HepG2 (cell line): ENCODE data around the gene PADI4. TPM values are rescaled to one million over a fixed set of nuclear protein-coding genes. Genes with fewer than 3 reads are reported as not detected.

Experiments used
- ATAC-seq: fragments of 200-7000 bp; cut with Tn5 transposase; 3 replicates; pipeline ENCODE4 v1.9.1; 2020; ENCODE audit warnings: mild to moderate bottlenecking, moderate library complexity
- BruUV-seq: library from RNA; stranded (reverse); fragments of 400-500 nt; replicated peaks from 2 replicates; lab custom pipeline; 2021; lab: Mats Ljungman, UMichigan
- CTCF ChIA-PET: fragments of 300-600 bp; formaldehyde crosslinking; extraction: SDS; loops from one replicate; lab custom pipeline; 2021; ENCODE audit warnings: low total read pairs, inconsistent platforms, low intra/inter-chr PET ratio; lab: Yijun Ruan, JAX
- POLR2A ChIA-PET: fragments of 350-600 bp; sonication (Branson Sonifier 250); formaldehyde crosslinking; loops from one replicate; lab custom pipeline; 2020; ENCODE audit warnings: antibody characterized with exemption, inconsistent platforms; lab: Yijun Ruan, JAX
- DNase-seq: peaks from one replicate; pipeline ENCODE4 v3.0.0-alpha.2; 2015; ENCODE audit warnings: low spot score
- FAIRE-seq: peaks from 3 replicates; lab custom pipeline; 2011; peaks lifted over from hg19 to GRCh38; lab: Jason Lieb, UNC
- H2AFZ ChIP-seq: one replicate; pipeline ENCODE4 v1.6.1; 2011; ENCODE audit warnings: low read length, inconsistent platforms
- H3K27ac ChIP-seq: fragments of 300-600 bp; 3 replicates; pipeline ENCODE4 v1.8.0; 2011; ENCODE audit warnings: mixed run types, mild to moderate bottlenecking, mixed read lengths, low read length, inconsistent platforms; ENCODE audit not compliant: insufficient read depth; ENCODE audit errors: extremely low read length
- H3K27me3 ChIP-seq, 2 experiments: fragments of 200-600 bp in 1 of 2; 2 replicates in 1 of 2; 3 replicates in 1 of 2; pipeline versions ENCODE4 v1.6.0 to v1.8.0; 2011; ENCODE audit warnings: low read length in 2 of 2, mild to moderate bottlenecking in 2 of 2, moderate library complexity in 2 of 2, inconsistent platforms in 1 of 2; ENCODE audit not compliant: insufficient read depth in 2 of 2, control insufficient read depth in 1 of 2
- H3K36me3 ChIP-seq, 2 experiments: fragments of 200-600 bp in 1 of 2; replicated peaks in 1 of 2; 2 replicates in 1 of 2; 3 replicates in 1 of 2; pipeline versions ENCODE4 v1.5.1 to v1.8.0; 2011; ENCODE audit warnings: low read length in 2 of 2, inconsistent platforms in 1 of 2; ENCODE audit not compliant: insufficient read depth in 2 of 2, control insufficient read depth in 1 of 2
- H3K4me1 ChIP-seq: 2 replicates; pipeline ENCODE4 v1.5.1; 2012; ENCODE audit warnings: low read length, inconsistent platforms; ENCODE audit not compliant: insufficient read depth
- H3K4me2 ChIP-seq: 2 replicates; pipeline ENCODE4 v1.6.0; 2011; ENCODE audit warnings: low read depth, low read length, inconsistent platforms
- H3K4me3 ChIP-seq, 3 experiments: fragments of 200-600 bp in 1 of 3; sonication (generic), shearing (Covaris generic) in 1 of 3; replicated peaks in 1 of 3; 2 replicates each; pipeline ENCODE4 v1.5.1; 2011 to 2016; ENCODE audit warnings: low read length in 3 of 3, inconsistent platforms in 2 of 3, low read depth in 2 of 3, mild to moderate bottlenecking in 2 of 3, control low read depth in 1 of 3, mixed read lengths in 1 of 3; ENCODE audit not compliant: insufficient read depth in 1 of 3
- H3K79me2 ChIP-seq: one replicate; pipeline ENCODE4 v1.6.1; 2011; ENCODE audit warnings: low read length, inconsistent platforms; ENCODE audit not compliant: insufficient read depth
- H3K9ac ChIP-seq: 2 replicates; pipeline ENCODE4 v1.6.0; 2011; ENCODE audit warnings: mild to moderate bottlenecking, low read depth, low read length, inconsistent platforms; ENCODE audit not compliant: insufficient read depth
- H3K9me3 ChIP-seq: 2 replicates; pipeline ENCODE4 v1.5.1; 2012; ENCODE audit warnings: mild to moderate bottlenecking, low read length
- H4K20me1 ChIP-seq: 2 replicates; pipeline ENCODE4 v1.6.0; 2011; ENCODE audit warnings: inconsistent platforms, mild to moderate bottlenecking, low read length, moderate library complexity; ENCODE audit not compliant: insufficient read depth
- ATF7-NPFF ChIP-seq: sonication (generic); formaldehyde crosslinking; IDR thresholded peaks from 2 replicates; pipeline ENCODE4 v1.8.1; 2023; ENCODE audit warnings: mild to moderate bottlenecking, low read depth, missing genetic modification reagents, moderate library complexity
- ATM ChIP-seq: fragments of 450-650 bp; IDR thresholded peaks from 2 replicates; pipeline ENCODE4 v1.7.1; 2017; ENCODE audit warnings: mild to moderate bottlenecking, borderline replicate concordance
- CCAR2 ChIP-seq: fragments of 200-400 bp; formaldehyde crosslinking; optimal IDR thresholded peaks from 2 replicates; pipeline ENCODE3; 2018; ENCODE audit warnings: low read depth, mild to moderate bottlenecking, low read length, moderate library complexity
- EED ChIP-seq: sonication (generic); formaldehyde crosslinking; IDR thresholded peaks from 2 replicates; pipeline ENCODE4 v1.5.0; 2020; ENCODE audit warnings: mild to moderate bottlenecking, missing genetic modification reagents
- MTA3 ChIP-seq: sonication (generic); formaldehyde crosslinking; IDR thresholded peaks from 2 replicates; pipeline ENCODE4 v1.4.0; 2020; ENCODE audit warnings: missing genetic modification reagents
- NRL ChIP-seq: sonication (generic); formaldehyde crosslinking; IDR thresholded peaks from 2 replicates; pipeline ENCODE4 v1.5.0; 2020; ENCODE audit warnings: missing genetic modification reagents, mild to moderate bottlenecking, moderate library complexity, borderline replicate concordance
- ONECUT2 ChIP-seq: sonication (generic); formaldehyde crosslinking; IDR thresholded peaks from 2 replicates; pipeline ENCODE4 v1.4.0; 2020; ENCODE audit warnings: missing genetic modification reagents
- RBM22 ChIP-seq: fragments of 200-400 bp; formaldehyde crosslinking; optimal IDR thresholded peaks from 2 replicates; pipeline ENCODE3; 2017; ENCODE audit warnings: mild to moderate bottlenecking, low read length, moderate library complexity
- SNAPC2 ChIP-seq: sonication (generic); formaldehyde crosslinking; IDR thresholded peaks from 2 replicates; pipeline ENCODE4 v1.8.1; 2022; ENCODE audit warnings: mild to moderate bottlenecking, missing genetic modification reagents
- TEAD2 ChIP-seq: sonication (generic); formaldehyde crosslinking; IDR thresholded peaks from 2 replicates; pipeline ENCODE4 v1.9.0; 2021; ENCODE audit warnings: missing genetic modification reagents
- TFAP4 ChIP-seq: sonication (generic); IDR thresholded peaks from 2 replicates; pipeline ENCODE4 v1.6.1; 2016; ENCODE audit warnings: low read depth, borderline replicate concordance
- TIGD3 ChIP-seq: sonication (generic); formaldehyde crosslinking; IDR thresholded peaks from 2 replicates; pipeline ENCODE4 v1.5.1; 2020; ENCODE audit warnings: mild to moderate bottlenecking, missing genetic modification reagents, borderline replicate concordance
- ZBTB38 ChIP-seq: sonication (generic); formaldehyde crosslinking; IDR thresholded peaks from 2 replicates; pipeline ENCODE4 v1.5.1; 2020; ENCODE audit warnings: mild to moderate bottlenecking, missing genetic modification reagents
- ZNF629 ChIP-seq: sonication (generic); formaldehyde crosslinking; conservative IDR thresholded peaks from 2 replicates; pipeline ENCODE4 v1.5.0; 2020; ENCODE audit warnings: missing genetic modification reagents
- ZNF761 ChIP-seq: sonication (generic); formaldehyde crosslinking; conservative IDR thresholded peaks from 2 replicates; pipeline ENCODE4 v1.4.0; 2020; ENCODE audit warnings: mild to moderate bottlenecking, missing genetic modification reagents
- ZNF775 ChIP-seq: sonication (generic); formaldehyde crosslinking; IDR thresholded peaks from 2 replicates; pipeline ENCODE4 v1.4.0; 2020; ENCODE audit warnings: missing genetic modification reagents, mild to moderate bottlenecking, moderate library complexity, borderline replicate concordance
- ZNF850 ChIP-seq: sonication (generic); formaldehyde crosslinking; conservative IDR thresholded peaks from 2 replicates; pipeline ENCODE4 v1.9.0; 2021; ENCODE audit warnings: mild to moderate bottlenecking, missing genetic modification reagents
- ZZZ3 ChIP-seq: sonication (generic); formaldehyde crosslinking; IDR thresholded peaks from 2 replicates; pipeline ENCODE4 v1.4.0; 2020; ENCODE audit warnings: missing genetic modification reagents, mild to moderate bottlenecking, borderline replicate concordance
- WGBS: methylation state at CpG from one replicate; pipeline ENCODE4 v1.1.6; 2017; ENCODE audit warnings: low lambda C conversion rate; 5-methylcytosine and 5-hydroxymethylcytosine counted together
- in situ Hi-C: cut with HindIII; loops from 2 replicates; pipeline ENCODE4 v1.10.0; 2017; ENCODE audit warnings: low pct_unique_long_range_greater_than_20kb; ENCODE audit not compliant: extremely low pct_ligation_motif_present
- intact Hi-C: fragments of 100-400 bp; cut with micrococcal nuclease; formaldehyde crosslinking; loops from one replicate; pipeline ENCODE4 v1.10.0; 2022; ENCODE audit not compliant: unreplicated experiment
- polyA plus RNA-seq, 8 experiments: library from polyadenylated mRNA; depleted of rRNA in 3 of 8; stranded (reverse) in 7 of 8; unstranded in 1 of 8; fragments of >200 nt; fragmentation: Illumina TruSeq in 4 of 8; extraction: Trizol in 4 of 8; gene quantifications; 2 replicates each; pipeline versions ENCODE4 v1.2.1 to v1.2.3, GENCODE V29; 2011 to 2016; ENCODE audit warnings: low read depth in 4 of 8, missing spikeins in 1 of 8, mixed read lengths in 1 of 8; ENCODE audit not compliant: insufficient read depth in 1 of 8
- total RNA-seq, 5 experiments: library from RNA; depleted of rRNA; stranded (reverse); fragments of >200 nt; fragmentation: Illumina TruSeq; extraction: Trizol; gene quantifications; 2 replicates each; pipeline ENCODE4 v1.2.3, GENCODE V29; 2016; ENCODE audit warnings: low read depth in 1 of 5

Gene PADI4
- total and polyA plus RNA-seq, 2 of the 13 experiments (the other 11 are each of a cell fraction or from before 2014, with no cell fraction given), result 0.04 TPM

- Histone ChIP-seq H3K36me3 (no peaks in the 10 kb centered on the region), H3K4me3 (no peak overlapping the region), H2AFZ (no peak overlapping the region), H3K4me1 (no peaks in the 10 kb centered on the region), H3K9me3 (peaks cover 7% of the 10 kb centered on the region; the same call in 1 of the 2 replicates), H3K4me2 (no peak overlapping the region), H3K79me2 (no peaks in the 10 kb centered on the region), H3K27me3 (peaks cover 1 to 14% of the 10 kb centered on the region in 2 experiments; a peak in 2 of 5 replicates), H3K9ac (no peak overlapping the region), H4K20me1 (no peaks in the 10 kb centered on the region), H3K27ac (no peak overlapping the region)
- intact Hi-C loops, result no loop called here
- no peak for ATAC-seq
- ChIA-PET POLR2A (no interaction called here), CTCF (no interaction called here)
- no peak for FAIRE-seq
- in situ Hi-C loops, result no loop called here
- WGBS, result 23% methylated on average over 6 of the region's 6 CpGs
- BruUV-seq, result no TSS peak
- no peak for TF ChIP-seq ZBTB38
- no peak for TF ChIP-seq ZZZ3 (CRISPR knock-in tag)
- no peak for TF ChIP-seq ZNF629 (CRISPR knock-in tag)
- TF ChIP-seq ZNF761, result no peak
- no peak for TF ChIP-seq ATF7-NPFF (CRISPR knock-in tag)
- DNase-seq, result no peak
These were observed 10.3 kb downstream of the PADI4 start for GRCh38 chr1:17318262-17318661.

GRCh38 chr1:17319561-17320350 is 11.8 kb downstream of the PADI4 start:
- WGBS, result 23% methylated on average over 11 of the region's 11 CpGs
- ChIA-PET POLR2A (no interaction called here), CTCF (no interaction called here)
- intact Hi-C loops (no loop called here), in situ Hi-C loops (no loop called here)
- Histone ChIP-seq H3K9me3 (peaks cover 7% of the 10 kb centered on the region; the same call in 1 of the 2 replicates), H3K79me2 (no peaks in the 10 kb centered on the region), H3K4me3 (peak overlapping the region in 2 of 3 experiments; percentile 15 to 39; a peak in 3 of 6 replicates), H3K36me3 (no peaks in the 10 kb centered on the region), H2AFZ (peak overlapping the region; percentile 19), H3K27ac (no peak overlapping the region), H3K9ac (no peak overlapping the region), H4K20me1 (no peaks in the 10 kb centered on the region), H3K4me1 (no peaks in the 10 kb centered on the region), H3K27me3 (peaks cover 1 to 14% of the 10 kb centered on the region in 2 experiments; a peak in 3 of 5 replicates), H3K4me2 (peak overlapping the region; percentile 56)
- FAIRE-seq (no peak), DNase-seq (no peak), ATAC-seq (no peak)
- no TSS peak for BruUV-seq
- TF ChIP-seq ZNF850 (CRISPR knock-in tag) (no peak), EED (CRISPR knock-in tag) (no peak), TFAP4 (no peak), MTA3 (no peak), ZNF775 (CRISPR knock-in tag) (no peak), ATM (no peak), NRL (CRISPR knock-in tag) (no peak), ONECUT2 (CRISPR knock-in tag) (no peak), RBM22 (no peak), SNAPC2 (CRISPR knock-in tag) (no peak), TEAD2 (CRISPR knock-in tag) (no peak), TIGD3 (CRISPR knock-in tag) (no peak), CCAR2 (no peak)
